HEK293 (cell line): Measurements from ENCODE around the gene MCRIP2.

ENCODE experiments used
- BCL6B ChIP-seq: fragments of 450-650 bp; formaldehyde crosslinking; IDR thresholded peaks from 2 replicates; pipeline ENCODE4 v1.5.1; 2017; ENCODE audit warnings: missing biosample characterization, missing genetic modification characterization
- GLIS1 ChIP-seq: fragments of 450-650 bp; formaldehyde crosslinking; IDR thresholded peaks from 2 replicates; pipeline ENCODE4 v1.5.1; 2016; ENCODE audit warnings: missing biosample characterization, missing genetic modification characterization
- KLF7 ChIP-seq: fragments of 450-650 bp; formaldehyde crosslinking; IDR thresholded peaks from 2 replicates; pipeline ENCODE4 v1.5.1; 2016; ENCODE audit warnings: missing biosample characterization, missing genetic modification characterization, borderline replicate concordance
- PRDM2 ChIP-seq: fragments of 450-650 bp; formaldehyde crosslinking; IDR thresholded peaks from 2 replicates; pipeline ENCODE4 v1.5.1; 2016; ENCODE audit warnings: missing biosample characterization, missing genetic modification characterization, borderline replicate concordance
- SP3 ChIP-seq: fragments of 450-650 bp; formaldehyde crosslinking; IDR thresholded peaks from 2 replicates; pipeline ENCODE4 v1.5.1; 2016; ENCODE audit warnings: missing biosample characterization, missing genetic modification characterization
- SP7 ChIP-seq: fragments of 450-650 bp; formaldehyde crosslinking; IDR thresholded peaks from 2 replicates; pipeline ENCODE4 v1.5.1; 2016; ENCODE audit warnings: missing biosample characterization, missing genetic modification characterization
- WT1 ChIP-seq: fragments of 450-650 bp; formaldehyde crosslinking; IDR thresholded peaks from 2 replicates; pipeline ENCODE4 v1.5.1; 2016; ENCODE audit warnings: missing biosample characterization, missing genetic modification characterization
- ZBTB7A ChIP-seq: fragments of 450-650 bp; formaldehyde crosslinking; IDR thresholded peaks from 2 replicates; pipeline ENCODE4 v1.5.1; 2016; ENCODE audit warnings: low read depth, missing biosample characterization, missing genetic modification characterization
- ZBTB8A ChIP-seq: fragments of 450-650 bp; formaldehyde crosslinking; IDR thresholded peaks from 2 replicates; pipeline ENCODE4 v1.5.1; 2016; ENCODE audit warnings: missing biosample characterization, missing genetic modification characterization
- ZEB2 ChIP-seq: fragments of 450-650 bp; formaldehyde crosslinking; IDR thresholded peaks from 2 replicates; pipeline ENCODE4 v1.5.1; 2016; ENCODE audit warnings: missing biosample characterization, missing genetic modification characterization
- ZFP69B ChIP-seq: fragments of 450-650 bp; formaldehyde crosslinking; IDR thresholded peaks from 2 replicates; pipeline ENCODE4 v1.5.1; 2016; ENCODE audit warnings: missing biosample characterization, missing genetic modification characterization
- ZNF132 ChIP-seq: fragments of 450-650 bp; formaldehyde crosslinking; IDR thresholded peaks from 2 replicates; pipeline ENCODE4 v1.5.1; 2017; ENCODE audit warnings: missing biosample characterization, missing genetic modification characterization, borderline replicate concordance
- ZNF184 ChIP-seq: fragments of 450-650 bp; IDR thresholded peaks from 2 replicates; pipeline ENCODE4 v1.5.1; 2018; ENCODE audit warnings: missing biosample characterization, mild to moderate bottlenecking, missing genetic modification characterization
- ZNF362 ChIP-seq: fragments of 450-650 bp; formaldehyde crosslinking; IDR thresholded peaks from 2 replicates; pipeline ENCODE4 v1.5.1; 2016; ENCODE audit warnings: missing biosample characterization, missing genetic modification characterization
- ZNF426 ChIP-seq: fragments of 450-650 bp; formaldehyde crosslinking; IDR thresholded peaks from 2 replicates; pipeline ENCODE4 v1.5.1; 2017; ENCODE audit warnings: missing biosample characterization, missing genetic modification characterization, mild to moderate bottlenecking, inconsistent platforms, moderate library complexity
- ZNF518A ChIP-seq: fragments of 450-650 bp; formaldehyde crosslinking; conservative IDR thresholded peaks from 2 replicates; pipeline ENCODE4 v1.5.1; 2016; ENCODE audit warnings: low read depth, missing biosample characterization, missing genetic modification characterization
- ZNF747 ChIP-seq: fragments of 450-650 bp; formaldehyde crosslinking; IDR thresholded peaks from 2 replicates; pipeline ENCODE4 v1.5.1; 2016; ENCODE audit warnings: missing biosample characterization, missing genetic modification characterization
- ZNF76 ChIP-seq: fragments of 450-650 bp; formaldehyde crosslinking; IDR thresholded peaks from 2 replicates; pipeline ENCODE4; 2016; ENCODE audit warnings: low read depth, missing biosample characterization, missing genetic modification characterization, borderline replicate concordance
- ZNF768 ChIP-seq: fragments of 450-650 bp; formaldehyde crosslinking; IDR thresholded peaks from 2 replicates; pipeline ENCODE4 v1.5.1; 2018; ENCODE audit warnings: missing biosample characterization, mild to moderate bottlenecking, missing genetic modification characterization
- ZSCAN16 ChIP-seq: fragments of 450-650 bp; formaldehyde crosslinking; IDR thresholded peaks from 2 replicates; pipeline ENCODE4 v1.5.1; 2016; ENCODE audit warnings: missing biosample characterization, missing genetic modification characterization
- ZSCAN18 ChIP-seq: fragments of 450-650 bp; formaldehyde crosslinking; IDR thresholded peaks from 2 replicates; pipeline ENCODE4 v1.5.1; 2016; ENCODE audit warnings: missing biosample characterization, missing genetic modification characterization
- ZSCAN30 ChIP-seq: fragments of 450-650 bp; IDR thresholded peaks from 2 replicates; pipeline ENCODE4 v1.5.1; 2018; ENCODE audit warnings: missing biosample characterization, mild to moderate bottlenecking, missing genetic modification characterization, moderate library complexity
- ZSCAN5A ChIP-seq: fragments of 450-650 bp; formaldehyde crosslinking; IDR thresholded peaks from 2 replicates; pipeline ENCODE4 v1.5.1; 2016; ENCODE audit warnings: missing biosample characterization, missing genetic modification characterization

MCRIP2 gene

GRCh38 chr16:684071-684794 lies 42.6 kb downstream of the MCRIP2 start, which contains the start of gene JMJD8 (continued):
- TF ChIP-seq PRDM2 (tag by site-specific recombination) (no peak), WT1 (tag by site-specific recombination) (peak; percentile 45), ZNF76 (peak; percentile 94), ZBTB8A (tag by site-specific recombination) (peak; percentile 96), ZSCAN5A (peak; percentile 8; the same call in 1 of the 2 replicates), ZNF362 (tag by site-specific recombination) (no peak), ZFP69B (no peak), ZNF132 (no peak), ZSCAN18 (tag by site-specific recombination) (no peak), ZNF768 (tag by site-specific recombination) (no peak), SP7 (tag by site-specific recombination) (peak; percentile 30), GLIS1 (peak; percentile 83), BCL6B (tag by site-specific recombination) (no peak), SP3 (peak; percentile 89), ZSCAN16 (tag by site-specific recombination) (no peak), ZBTB7A (tag by site-specific recombination) (peak; percentile 80; the same call in 1 of the 2 replicates), ZNF184 (tag by site-specific recombination) (0 out of 2 replicates have a peak, but pooled peaks have one; percentile 37), ZNF518A (tag by site-specific recombination) (peak; percentile 69), KLF7 (tag by site-specific recombination) (peak; percentile 70), ZEB2 (tag by site-specific recombination) (peak; percentile 43), ZNF426 (no peak), ZSCAN30 (tag by site-specific recombination) (peak; percentile 24), ZNF747 (no peak)
